Heart left ventricle (tissue), 16 donors: ENCODE measurements around the gene NTRK1. TPM values are rescaled to one million over a fixed set of nuclear protein-coding genes. Genes with fewer than 3 reads are reported as not detected.

ENCODE experiments used
- ATAC-seq, 4 donors: fragments of 200-7000 bp; cut with Tn5 transposase; one replicate each; pipeline ENCODE4 v1.9.1; 2020 to 2022; ENCODE audit warnings: moderate library complexity in 4 of 4, mild to moderate bottlenecking in 3 of 4, moderate number of reproducible peaks in 1 of 4
- DNase-seq, 5 donors: peaks; one replicate each; pipeline ENCODE4 v3.0.0-alpha.2; 2020
- H3K27ac ChIP-seq, 12 donors: fragments of 200-600 bp; sonication (generic) in 4 of 12; one replicate each; pipeline versions ENCODE4 v1.5.0 to v1.8.0; 2016 to 2022; ENCODE audit warnings: mild to moderate bottlenecking in 2 of 12
- H3K27me3 ChIP-seq, 9 donors: fragments of 200-600 bp; sonication (generic) in 2 of 9; one replicate each; pipeline versions ENCODE4 v1.5.1 to v1.8.0; 2016 to 2022; ENCODE audit warnings: mild to moderate bottlenecking in 3 of 9
- H3K36me3 ChIP-seq, 9 donors: fragments of 200-600 bp; sonication (generic) in 2 of 9; one replicate each; pipeline versions ENCODE4 v1.5.0 to v1.8.0; 2018 to 2022; ENCODE audit warnings: mild to moderate bottlenecking in 2 of 9
- H3K4me1 ChIP-seq, 12 donors: fragments of 200-600 bp; sonication (generic) in 4 of 12; one replicate each; pipeline versions ENCODE4 v1.5.0 to v1.8.0; 2016 to 2022; ENCODE audit warnings: mild to moderate bottlenecking in 3 of 12
- H3K4me3 ChIP-seq, 12 donors: fragments of 200-600 bp; sonication (generic) in 4 of 12; one replicate each; pipeline versions ENCODE4 v1.5.0 to v1.8.0; 2017 to 2022; ENCODE audit warnings: mild to moderate bottlenecking in 9 of 12, moderate library complexity in 4 of 12
- H3K9me3 ChIP-seq, 12 donors: fragments of 200-600 bp; sonication (generic) in 4 of 12; one replicate each; pipeline versions ENCODE4 v1.5.0 to v1.8.0; 2016 to 2022; ENCODE audit warnings: mild to moderate bottlenecking in 1 of 12
- POLR2A ChIP-seq, 2 donors: fragments of 450-650 bp; IDR thresholded peaks; one replicate each; pipeline ENCODE4 v1.6.1; 2017; ENCODE audit warnings: antibody characterized with exemption in 2 of 2, mild to moderate bottlenecking in 2 of 2, moderate library complexity in 2 of 2
- WGBS, 4 donors: extraction: QIAGEN DNeasy Blood & Tissue Kit in 2 of 4; methylation state at CpG; one replicate each; pipeline versions ENCODE4 v1.1.5 to v1.1.7; 2013 to 2018; 5-methylcytosine and 5-hydroxymethylcytosine counted together
- intact Hi-C, 10 donors: fragments of 100-400 bp; cut with DNase I; formaldehyde crosslinking; loops; one replicate each; pipeline versions ENCODE4 v1.11.1 to v1.14.2; 2022
- polyA plus RNA-seq, 2 donors: library from polyadenylated mRNA; stranded (reverse); fragments of 200-250 nt; gene quantifications; one replicate each; pipeline ENCODE4 v1.2.3, GENCODE V29; 2013
- total RNA-seq, 9 donors: library from RNA; depleted of rRNA in 2 of 9; stranded (reverse); fragments of >200 nt in 2 of 9; fragmentation: NEBNext Ultra II Directional in 3 of 9; extraction: Animal tissue kit (Norgen Biotek cat#: 25700) in 3 of 9; gene quantifications; one replicate each; pipeline versions ENCODE4 v1.1.0 to v1.2.4, GENCODE V29; 2016 to 2023
- TF ChIP-seq, protein P1 (sequence below), 12 donors: fragments of 200-600 bp; sonication (generic) in 4 of 12; IDR thresholded peaks; one replicate each; pipeline versions ENCODE4 v1.5.0 to v1.8.0; 2018 to 2022; ENCODE audit warnings: antibody characterized with exemption in 12 of 12, mild to moderate bottlenecking in 5 of 12
- donor health status: ischemic (EF 13 %, LVEDD 7.1; RV severe dilation, severe dysfunction).
- donor health status: healthy with polysubstance abuse.
- donor health status: DM: no; HTN: yes; CAD: no.
- donor health status: DM: no; HTN: no; CAD: no.
- donor health status: ischemic (EF 25% LVEDD 6.9; RV normal size, moderate dysfunction).
- donor health status: ischemic (EF 25% LVEDD 5.7; RV mildly dilated, moderate dysfunction).
- donor health status: healthy.
- donor health status: DM: yes; HTN: yes; CAD: no.
- donor health status: ischemic (EF 35%, LVEDD 5.7; RV mildly dilated, moderate dysfunction).
- donor health status: nonischemic (EF 11% LVEDD 7.7; RV severe dilation, severe dysfunction).
- donor health status: DM: yes; HTN: yes; CAD: no.
- donor health status: PGD.
- donor health status: ischemic (EF 29% LVEDD 5.4; RV normal size, mild dysfunction).
- donor health status: nonischemic (EF 23%, LVEDD 6.1; RV moderate dilation, normal function).

NTRK1 gene
- total and polyA plus RNA-seq, 11 donors, result 0.22 to 1.6 (median 1.1) TPM

DNA sequence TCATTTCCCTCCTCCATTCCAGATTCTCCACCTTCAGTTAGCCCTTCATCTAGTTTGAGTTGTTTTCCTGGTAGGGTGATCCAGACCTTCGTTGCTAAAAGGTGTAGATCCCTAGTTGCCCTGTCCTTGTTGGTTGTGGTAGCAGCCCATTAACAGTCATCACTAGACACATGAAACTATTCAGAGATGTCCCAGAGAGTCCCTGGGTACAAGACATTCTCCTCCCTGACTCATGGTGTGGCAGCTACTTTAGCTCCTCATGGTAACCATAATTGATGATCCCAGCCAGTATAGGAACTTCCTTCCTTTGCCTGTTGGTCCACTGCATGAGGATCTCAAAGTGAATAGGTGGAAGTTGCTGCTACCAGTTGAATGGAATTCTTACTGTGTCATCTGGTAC, 38.0 kb upstream of the NTRK1 start:
- no peak overlapping the region for H3K4me3 ChIP-seq
- WGBS, 4 donors, result 69 to 90% (median 72%) methylated on average over 1 of the region's 1 CpG
- H3K4me1 ChIP-seq, result no peaks in the 10 kb centered on the region
- DNase-seq (no peak), ATAC-seq (no peak)
- no peaks in the 10 kb centered on the region for H3K36me3 ChIP-seq
- no peaks in the 10 kb centered on the region for H3K9me3 ChIP-seq
- no peaks in the 10 kb centered on the region for H3K27me3 ChIP-seq
- no peak for TF ChIP-seq POLR2A (IDR thresholded peaks at IDR 0.05)
- TF ChIP-seq, protein P1, sequence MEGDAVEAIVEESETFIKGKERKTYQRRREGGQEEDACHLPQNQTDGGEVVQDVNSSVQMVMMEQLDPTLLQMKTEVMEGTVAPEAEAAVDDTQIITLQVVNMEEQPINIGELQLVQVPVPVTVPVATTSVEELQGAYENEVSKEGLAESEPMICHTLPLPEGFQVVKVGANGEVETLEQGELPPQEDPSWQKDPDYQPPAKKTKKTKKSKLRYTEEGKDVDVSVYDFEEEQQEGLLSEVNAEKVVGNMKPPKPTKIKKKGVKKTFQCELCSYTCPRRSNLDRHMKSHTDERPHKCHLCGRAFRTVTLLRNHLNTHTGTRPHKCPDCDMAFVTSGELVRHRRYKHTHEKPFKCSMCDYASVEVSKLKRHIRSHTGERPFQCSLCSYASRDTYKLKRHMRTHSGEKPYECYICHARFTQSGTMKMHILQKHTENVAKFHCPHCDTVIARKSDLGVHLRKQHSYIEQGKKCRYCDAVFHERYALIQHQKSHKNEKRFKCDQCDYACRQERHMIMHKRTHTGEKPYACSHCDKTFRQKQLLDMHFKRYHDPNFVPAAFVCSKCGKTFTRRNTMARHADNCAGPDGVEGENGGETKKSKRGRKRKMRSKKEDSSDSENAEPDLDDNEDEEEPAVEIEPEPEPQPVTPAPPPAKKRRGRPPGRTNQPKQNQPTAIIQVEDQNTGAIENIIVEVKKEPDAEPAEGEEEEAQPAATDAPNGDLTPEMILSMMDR (IDR thresholded peaks at IDR 0.05), result no peak
- H3K27ac ChIP-seq, result no peak overlapping the region
- intact Hi-C loops, result no loop called here

DNA sequence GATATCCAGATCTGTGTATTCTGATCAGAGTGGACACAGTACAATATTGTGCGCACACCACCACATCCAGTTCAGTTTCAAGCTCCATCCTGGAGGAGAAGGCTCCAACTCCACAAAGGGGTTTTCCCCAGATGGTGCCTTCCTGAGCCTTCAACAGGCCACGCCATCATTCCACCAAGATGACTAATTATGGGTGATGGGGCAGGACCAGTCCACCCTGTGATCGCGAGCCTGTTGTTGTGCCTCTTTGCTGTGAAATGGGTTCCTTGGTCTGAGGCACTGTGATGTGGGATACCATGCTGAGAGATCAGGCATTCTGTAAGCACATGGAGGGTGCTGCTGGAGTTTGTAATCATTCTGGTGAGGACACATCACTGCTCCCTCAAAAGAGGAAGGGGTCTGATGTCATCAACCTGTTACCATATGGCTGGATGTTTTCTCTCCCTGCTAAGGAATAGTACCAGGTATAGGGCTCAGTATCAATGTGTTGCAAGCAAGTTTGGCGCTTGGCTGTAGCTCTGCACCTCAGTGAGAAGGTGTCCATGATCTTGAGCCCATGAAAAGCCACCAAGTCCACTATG, 37.4 kb upstream of the NTRK1 start:
- intact Hi-C loops, result no loop called here
- no peak for TF ChIP-seq POLR2A (IDR thresholded peaks at IDR 0.05)
- TF ChIP-seq, protein P1 (IDR thresholded peaks at IDR 0.05), result no peak
- no peaks in the 10 kb centered on the region for H3K4me1 ChIP-seq
- DNase-seq, result no peak
- no peak overlapping the region for H3K4me3 ChIP-seq
- H3K9me3 ChIP-seq, result no peaks in the 10 kb centered on the region
- H3K36me3 ChIP-seq, result no peaks in the 10 kb centered on the region
- WGBS, 4 donors, result 91 to 100% (median 94%) methylated on average over 2 to 5 of the region's 5 CpGs
- no peaks in the 10 kb centered on the region for H3K27me3 ChIP-seq
- no peak overlapping the region for H3K27ac ChIP-seq
- ATAC-seq, result no peak

DNA sequence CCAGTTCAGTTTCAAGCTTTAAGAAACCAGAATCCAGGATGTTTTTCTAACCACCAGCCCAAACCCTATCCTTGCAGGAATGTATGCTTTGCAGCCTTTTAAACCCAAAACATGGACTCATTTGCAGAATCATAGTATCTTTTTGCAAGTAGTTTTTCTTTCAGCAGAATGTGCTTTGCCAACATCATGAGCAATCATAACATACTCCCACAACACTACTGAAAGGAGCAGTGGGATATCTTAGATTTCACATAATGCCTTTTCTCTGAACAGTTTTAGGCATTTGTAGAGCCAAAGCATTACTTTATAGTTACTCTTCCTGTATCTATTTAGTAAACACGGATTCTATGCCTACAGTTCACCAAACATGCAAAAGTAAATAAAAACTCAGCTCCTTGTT, 34.0 kb upstream of the NTRK1 start:
- DNase-seq (no peak), ATAC-seq (no peak)
- Histone ChIP-seq H3K27me3 (peaks cover 0 to 3% (median 0%) of the 10 kb centered on the region in 9 donors), H3K4me1 (no peaks in the 10 kb centered on the region), H3K27ac (no peak overlapping the region), H3K9me3 (no peaks in the 10 kb centered on the region), H3K36me3 (no peaks in the 10 kb centered on the region), H3K4me3 (no peak overlapping the region)
- intact Hi-C loops, result no loop called here
- 61 to 83% (median 72%) methylated on average over 1 of the region's 1 CpG for WGBS, 4 donors
- TF ChIP-seq, protein P1 (IDR thresholded peaks at IDR 0.05), result no peak
- TF ChIP-seq POLR2A (IDR thresholded peaks at IDR 0.05), result no peak

DNA sequence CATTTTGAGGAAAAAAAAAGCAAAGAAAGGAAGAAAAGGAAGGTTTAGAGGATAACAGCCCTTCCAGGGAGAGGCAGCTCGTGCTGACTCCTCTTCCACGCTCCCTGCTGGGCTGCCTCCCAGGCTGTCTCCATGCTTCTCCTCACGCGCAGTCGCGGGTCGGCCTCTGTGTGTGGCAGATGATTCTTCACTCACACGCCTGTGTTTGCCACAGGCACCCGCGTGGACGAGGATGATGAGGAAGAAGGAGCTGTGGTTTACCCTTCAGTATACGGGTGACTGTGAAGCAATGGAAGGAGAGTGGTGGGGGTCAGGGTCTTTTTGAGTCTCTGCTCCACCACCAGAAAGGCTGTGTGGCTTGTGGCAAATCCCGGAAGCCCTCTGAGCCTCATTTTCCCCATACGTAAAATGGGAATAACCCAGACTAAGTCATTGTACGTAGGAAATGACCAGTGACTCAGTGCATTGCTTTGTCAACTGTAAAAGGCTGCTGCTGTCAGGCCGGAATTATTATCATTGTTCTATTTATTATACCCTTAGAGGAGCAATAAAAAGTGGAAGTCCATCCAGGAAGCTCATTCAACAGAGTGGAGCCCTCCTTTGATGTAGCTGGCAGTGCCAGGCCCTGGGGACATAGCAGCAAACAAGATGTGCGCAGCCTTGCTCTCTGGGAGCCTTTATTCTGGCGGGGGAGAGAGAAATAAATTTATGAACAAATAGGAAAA, 32.1 kb upstream of the NTRK1 start:
- Histone ChIP-seq H3K4me1 (peaks cover 0 to 3% (median 0%) of the 10 kb centered on the region in 12 donors), H3K4me3 (no peak overlapping the region), H3K27ac (no peak overlapping the region), H3K9me3 (no peaks in the 10 kb centered on the region), H3K36me3 (no peaks in the 10 kb centered on the region), H3K27me3 (peaks cover 0 to 7% (median 0%) of the 10 kb centered on the region in 9 donors)
- intact Hi-C loops, result no loop called here
- WGBS, 4 donors, result 74 to 81% (median 76%) methylated on average over 18 of the region's 18 CpGs
- DNase-seq (no peak), ATAC-seq (no peak)
- no peak for TF ChIP-seq POLR2A (IDR thresholded peaks at IDR 0.05)
- TF ChIP-seq, protein P1 (IDR thresholded peaks at IDR 0.05), result no peak
